ENCODE results near the gene RNF10. TPM values are rescaled to one million over a fixed set of nuclear protein-coding genes. Genes with fewer than 3 reads are reported as not detected.
"Not testable (repeated sequence)": the region's sequence is repeated elsewhere in the genome, so short reads cannot be mapped to it uniquely, and the experiment has no call there.

The RNF10 gene
- total RNA-seq, 1 experiment from 2014 or later: 153 TPM

GRCh38 chr12:120610560-120610959 is 76.4 kb downstream of the RNF10 start:
- TF ChIP-seq, protein P1, sequence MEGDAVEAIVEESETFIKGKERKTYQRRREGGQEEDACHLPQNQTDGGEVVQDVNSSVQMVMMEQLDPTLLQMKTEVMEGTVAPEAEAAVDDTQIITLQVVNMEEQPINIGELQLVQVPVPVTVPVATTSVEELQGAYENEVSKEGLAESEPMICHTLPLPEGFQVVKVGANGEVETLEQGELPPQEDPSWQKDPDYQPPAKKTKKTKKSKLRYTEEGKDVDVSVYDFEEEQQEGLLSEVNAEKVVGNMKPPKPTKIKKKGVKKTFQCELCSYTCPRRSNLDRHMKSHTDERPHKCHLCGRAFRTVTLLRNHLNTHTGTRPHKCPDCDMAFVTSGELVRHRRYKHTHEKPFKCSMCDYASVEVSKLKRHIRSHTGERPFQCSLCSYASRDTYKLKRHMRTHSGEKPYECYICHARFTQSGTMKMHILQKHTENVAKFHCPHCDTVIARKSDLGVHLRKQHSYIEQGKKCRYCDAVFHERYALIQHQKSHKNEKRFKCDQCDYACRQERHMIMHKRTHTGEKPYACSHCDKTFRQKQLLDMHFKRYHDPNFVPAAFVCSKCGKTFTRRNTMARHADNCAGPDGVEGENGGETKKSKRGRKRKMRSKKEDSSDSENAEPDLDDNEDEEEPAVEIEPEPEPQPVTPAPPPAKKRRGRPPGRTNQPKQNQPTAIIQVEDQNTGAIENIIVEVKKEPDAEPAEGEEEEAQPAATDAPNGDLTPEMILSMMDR (conservative IDR thresholded peaks at IDR 0.05): no peak
- no peaks in the 10 kb centered on the region for H3K36me3 Mint-ChIP-seq (ENCODE audit: insufficient read depth in 1 of 3, low read depth in 3 of 3)
- Histone ChIP-seq H2BK5ac (ENCODE audit: insufficient read length, low read length) (no peak overlapping the region), H3K56ac (ENCODE audit: insufficient read length, low read depth, low read length) (no peak overlapping the region), H3K79me2 (ENCODE audit: insufficient read depth, low read length) (no peaks in the 10 kb centered on the region), H2BK20ac (ENCODE audit: low read depth, low read length, poor library complexity, severe bottlenecking) (no peak overlapping the region), H2BK15ac (ENCODE audit: low read depth, low read length) (no peak overlapping the region), H2AFZ (ENCODE audit: low read length) (no peak overlapping the region), H4K20me1 (ENCODE audit: control insufficient read depth, insufficient read depth, insufficient read length) (no peaks in the 10 kb centered on the region), H3K14ac (ENCODE audit: insufficient read depth, low read length) (no peak overlapping the region), H3K23me2 (ENCODE audit: insufficient read length, low read depth, low read length, poor library complexity, severe bottlenecking) (no peaks in the 10 kb centered on the region), H3K27me3 (ENCODE audit: insufficient read depth, low read length) (no peaks in the 10 kb centered on the region), H4K8ac (replicated peaks; ENCODE audit: insufficient read length, low read depth, low read length) (no peak overlapping the region), H3K9ac (ENCODE audit: extremely low read depth, insufficient read length, low read length) (no peak overlapping the region), H2BK120ac (ENCODE audit: low read depth, low read length, poor library complexity, severe bottlenecking) (no peak overlapping the region), H4K5ac (ENCODE audit: insufficient read length, low read depth, low read length) (no peak overlapping the region), H2BK12ac (ENCODE audit: insufficient read length, low read depth, low read length) (no peak overlapping the region), H3T11ph (ENCODE audit: low read length) (no peak overlapping the region), H3K27ac (ENCODE audit: insufficient read length, low read depth, low read length) (no peak overlapping the region), H3K4ac (ENCODE audit: low read depth, low read length) (no peak overlapping the region), H3K23ac (ENCODE audit: insufficient read length, low read depth, low read length) (no peak overlapping the region), H3K9me3 (ENCODE audit: control insufficient read depth, low read depth, low read length) (no peaks in the 10 kb centered on the region), H3K4me1 (ENCODE audit: insufficient read depth, low read length) (no peaks in the 10 kb centered on the region), H4K91ac (ENCODE audit: insufficient read length, low read depth, low read length) (no peak overlapping the region), H2AK5ac (ENCODE audit: insufficient read length, low read length) (no peak overlapping the region), H3K79me1 (ENCODE audit: insufficient read depth, low read depth, low read length, poor library complexity, severe bottlenecking) (no peaks in the 10 kb centered on the region), H3K4me2 (ENCODE audit: insufficient read depth, insufficient read length, low read length) (no peak overlapping the region), H3K18ac (ENCODE audit: insufficient read length, low read depth, low read length) (no peak overlapping the region)
- H3K9me3 Mint-ChIP-seq: no peaks in the 10 kb centered on the region
- no CpG with 5 or more reads among the region's 4 CpGs for WGBS (ENCODE audit: extremely low coverage, insufficient read length, low lambda C conversion rate)
- H3K27ac Mint-ChIP-seq: no peak overlapping the region
- no peak for DNase-seq
- peaks cover 1% of the 10 kb centered on the region; the same call in 1 of the 2 replicates for H3K27me3 Mint-ChIP-seq (ENCODE audit: low read depth)
- H3K4me1 Mint-ChIP-seq: no peaks in the 10 kb centered on the region
- H3K4me3 Mint-ChIP-seq: no peak overlapping the region

- not testable (repeated sequence) for H2AK5ac ChIP-seq (ENCODE audit: insufficient read length, low read length); H3K4ac ChIP-seq (ENCODE audit: low read depth, low read length); H3K4me2 ChIP-seq (ENCODE audit: insufficient read depth, insufficient read length, low read length); H3K27me3 ChIP-seq (ENCODE audit: insufficient read depth, low read length); H3K27ac Mint-ChIP-seq; H3K23me2 ChIP-seq (ENCODE audit: insufficient read length, low read depth, low read length, poor library complexity, severe bottlenecking); H3K14ac ChIP-seq (ENCODE audit: insufficient read depth, low read length); H4K5ac ChIP-seq (ENCODE audit: insufficient read length, low read depth, low read length); H3K79me2 ChIP-seq (ENCODE audit: insufficient read depth, low read length); H3K23ac ChIP-seq (ENCODE audit: insufficient read length, low read depth, low read length); H2AFZ ChIP-seq (ENCODE audit: low read length); DNase-seq; H2BK20ac ChIP-seq (ENCODE audit: low read depth, low read length, poor library complexity, severe bottlenecking); H2BK15ac ChIP-seq (ENCODE audit: low read depth, low read length); H3K9ac ChIP-seq (ENCODE audit: extremely low read depth, insufficient read length, low read length); H3K27me3 Mint-ChIP-seq (ENCODE audit: low read depth); H3K4me1 Mint-ChIP-seq; H2BK5ac ChIP-seq (ENCODE audit: insufficient read length, low read length); H3K27ac ChIP-seq (ENCODE audit: insufficient read length, low read depth, low read length); H3K56ac ChIP-seq (ENCODE audit: insufficient read length, low read depth, low read length); H4K8ac ChIP-seq (replicated peaks; ENCODE audit: insufficient read length, low read depth, low read length); H4K20me1 ChIP-seq (ENCODE audit: control insufficient read depth, insufficient read depth, insufficient read length); H3K9me3 ChIP-seq (ENCODE audit: control insufficient read depth, low read depth, low read length); H3K9me3 Mint-ChIP-seq; H3K4me1 ChIP-seq (ENCODE audit: insufficient read depth, low read length); H3K4me3 Mint-ChIP-seq; H3T11ph ChIP-seq (ENCODE audit: low read length); H3K36me3 Mint-ChIP-seq (ENCODE audit: insufficient read depth in 1 of 3, low read depth in 3 of 3); H3K79me1 ChIP-seq (ENCODE audit: insufficient read depth, low read depth, low read length, poor library complexity, severe bottlenecking); H2BK120ac ChIP-seq (ENCODE audit: low read depth, low read length, poor library complexity, severe bottlenecking); H2BK12ac ChIP-seq (ENCODE audit: insufficient read length, low read depth, low read length); H4K91ac ChIP-seq (ENCODE audit: insufficient read length, low read depth, low read length); H3K18ac ChIP-seq (ENCODE audit: insufficient read length, low read depth, low read length)
- no CpG with 5 or more reads among the region's 1 CpG for WGBS (ENCODE audit: extremely low coverage, insufficient read length, low lambda C conversion rate)
Measured at GRCh38 chr12:120611534-120611933, 77.4 kb downstream of the RNF10 start.

Measured in H9 (cell line).